22Rv1 (cell line): Measurements from ENCODE around the gene MDH2.
"Not testable (repeated sequence)": the region's sequence is repeated elsewhere in the genome, so short reads cannot be mapped to it uniquely, and the experiment has no call there.

Experiments
- H3K27ac ChIP-seq: fragments of 450-650 bp; 2 replicates; pipeline ENCODE4 v1.5.1; 2017
- ZFX ChIP-seq: fragments of 450-650 bp; IDR thresholded peaks from 2 replicates; pipeline ENCODE4 v1.6.1; 2017; ENCODE audit warnings: antibody characterized with exemption, borderline replicate concordance
- TF ChIP-seq, protein P1 (sequence below): fragments of 450-650 bp; IDR thresholded peaks from 2 replicates; pipeline ENCODE4 v1.5.1; 2017; ENCODE audit warnings: mild to moderate bottlenecking

MDH2 gene

DNA sequence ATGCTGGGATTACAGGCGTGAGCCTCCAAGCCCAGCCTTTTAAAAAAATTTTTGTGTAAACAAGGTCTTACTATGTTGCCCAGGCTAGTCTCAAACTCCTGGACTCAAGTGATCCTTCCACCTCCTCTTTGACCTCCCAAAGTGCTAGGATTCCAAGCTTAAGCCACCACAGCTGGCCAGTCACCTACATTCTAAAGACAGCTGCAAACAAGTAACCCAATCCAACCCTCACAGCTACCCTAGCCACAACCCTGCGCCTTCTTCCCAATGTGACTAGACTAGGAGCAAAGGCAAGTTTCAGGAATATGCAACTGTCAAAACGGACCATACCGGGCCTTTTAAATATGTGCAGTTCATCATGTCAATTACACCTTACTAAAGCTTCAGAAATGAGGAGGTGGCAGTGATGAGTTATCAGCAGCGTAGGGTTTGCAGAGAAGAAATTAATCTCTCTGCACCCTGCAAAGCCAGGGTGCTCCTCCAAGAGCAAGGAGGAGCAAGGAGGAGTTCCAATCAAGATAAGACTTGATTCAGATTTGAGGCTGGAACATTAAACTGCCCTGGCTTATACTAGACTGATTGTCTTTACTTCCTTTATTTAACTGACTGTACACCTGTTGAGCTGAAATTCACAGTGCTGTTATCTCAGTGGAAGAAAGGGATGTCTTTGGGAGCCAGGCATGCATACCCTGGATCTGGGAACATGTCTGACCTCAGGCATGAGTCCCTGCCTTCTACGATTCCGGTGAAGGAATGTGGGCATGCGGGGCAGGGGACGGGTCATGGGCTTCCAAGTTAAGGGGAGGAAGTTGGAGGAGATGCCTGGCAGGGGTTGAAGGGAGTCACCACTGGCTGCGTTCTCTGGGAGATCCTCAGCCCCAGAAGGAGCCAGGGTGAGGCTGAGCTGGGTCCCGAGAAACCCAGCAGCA, 38.0 kb upstream of the MDH2 start:
- TF ChIP-seq, protein P1, sequence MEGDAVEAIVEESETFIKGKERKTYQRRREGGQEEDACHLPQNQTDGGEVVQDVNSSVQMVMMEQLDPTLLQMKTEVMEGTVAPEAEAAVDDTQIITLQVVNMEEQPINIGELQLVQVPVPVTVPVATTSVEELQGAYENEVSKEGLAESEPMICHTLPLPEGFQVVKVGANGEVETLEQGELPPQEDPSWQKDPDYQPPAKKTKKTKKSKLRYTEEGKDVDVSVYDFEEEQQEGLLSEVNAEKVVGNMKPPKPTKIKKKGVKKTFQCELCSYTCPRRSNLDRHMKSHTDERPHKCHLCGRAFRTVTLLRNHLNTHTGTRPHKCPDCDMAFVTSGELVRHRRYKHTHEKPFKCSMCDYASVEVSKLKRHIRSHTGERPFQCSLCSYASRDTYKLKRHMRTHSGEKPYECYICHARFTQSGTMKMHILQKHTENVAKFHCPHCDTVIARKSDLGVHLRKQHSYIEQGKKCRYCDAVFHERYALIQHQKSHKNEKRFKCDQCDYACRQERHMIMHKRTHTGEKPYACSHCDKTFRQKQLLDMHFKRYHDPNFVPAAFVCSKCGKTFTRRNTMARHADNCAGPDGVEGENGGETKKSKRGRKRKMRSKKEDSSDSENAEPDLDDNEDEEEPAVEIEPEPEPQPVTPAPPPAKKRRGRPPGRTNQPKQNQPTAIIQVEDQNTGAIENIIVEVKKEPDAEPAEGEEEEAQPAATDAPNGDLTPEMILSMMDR: no peak
- no peak for TF ChIP-seq ZFX
- no peak overlapping the region for H3K27ac ChIP-seq

DNA sequence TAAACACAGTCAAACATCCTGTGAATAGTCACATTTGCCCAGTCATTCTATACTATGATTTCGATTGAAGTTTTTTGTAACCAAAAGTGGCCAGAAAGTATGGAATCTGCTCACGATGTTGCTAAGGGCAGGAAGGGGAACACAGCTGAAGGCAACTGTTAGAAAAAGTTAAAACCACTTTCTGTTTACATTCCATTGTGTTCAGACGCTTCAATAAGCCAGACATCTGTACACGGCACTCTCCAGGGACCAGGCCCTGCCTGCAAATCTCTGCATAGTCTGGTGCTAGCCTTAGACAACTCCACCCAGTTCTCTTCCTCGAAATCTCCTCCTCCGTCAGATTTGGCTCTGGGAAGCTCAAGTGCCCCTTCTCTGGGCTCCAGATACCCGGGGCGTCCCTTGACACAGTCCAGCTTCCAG, 36.5 kb upstream of the MDH2 start:
- H3K27ac ChIP-seq: no peak overlapping the region
- TF ChIP-seq, protein P1: no peak
- TF ChIP-seq ZFX: no peak

DNA sequence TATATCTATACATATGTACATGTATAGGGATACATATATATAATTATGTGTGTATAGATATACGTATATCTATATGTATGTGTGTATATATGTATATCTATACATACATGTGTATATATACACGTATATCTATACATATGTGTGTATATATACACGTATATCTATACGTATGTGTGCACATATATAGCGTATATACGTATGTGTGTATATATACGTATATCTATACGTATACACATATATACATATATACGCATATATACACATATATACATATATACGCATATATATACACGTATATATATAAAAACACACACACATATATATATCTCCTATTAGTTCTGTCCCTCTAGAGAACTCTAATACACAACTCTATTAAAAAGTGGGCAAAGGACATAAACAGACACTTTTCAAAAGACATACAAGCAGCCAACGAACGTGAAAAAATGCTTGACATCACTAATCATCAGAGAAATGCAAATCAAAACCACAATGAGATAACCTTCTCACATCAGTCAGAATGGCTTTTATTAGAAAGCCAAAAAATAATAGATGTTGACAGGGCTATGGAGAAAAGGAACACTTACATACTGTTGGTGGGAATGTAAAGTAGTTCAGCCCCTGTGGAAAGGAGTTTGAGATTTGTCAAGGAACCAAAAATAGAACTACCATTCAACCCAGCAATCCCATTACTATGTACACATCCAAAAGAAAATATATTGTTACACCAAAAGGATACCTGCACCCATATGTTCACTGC, 31.5 kb upstream of the MDH2 start:
- H3K27ac ChIP-seq: no peak overlapping the region

DNA sequence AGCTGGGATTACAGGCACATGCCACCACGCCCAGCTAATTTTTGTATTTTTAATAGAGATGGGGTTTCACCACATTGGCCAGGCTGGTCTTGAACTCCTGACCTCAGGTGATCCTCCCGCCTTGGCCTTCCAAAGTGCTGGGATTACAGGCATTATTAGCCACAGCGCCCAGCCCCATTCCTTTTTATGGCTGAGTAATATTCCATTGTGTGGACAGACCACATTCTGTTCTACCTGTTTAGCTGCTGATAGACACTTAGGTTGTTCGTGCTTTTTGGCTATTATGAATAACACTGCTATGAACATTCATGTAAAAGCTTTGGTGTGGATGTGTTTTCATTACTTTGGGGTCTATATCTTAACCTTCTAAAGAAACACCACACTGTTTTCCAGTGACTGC, 29.4 kb upstream of the MDH2 start:
- H3K27ac ChIP-seq: not testable (repeated sequence)

More for the DNA sequence above, 31.5 kb upstream of the MDH2 start:
- TF ChIP-seq, protein P1: no peak
- TF ChIP-seq ZFX: no peak

DNA sequence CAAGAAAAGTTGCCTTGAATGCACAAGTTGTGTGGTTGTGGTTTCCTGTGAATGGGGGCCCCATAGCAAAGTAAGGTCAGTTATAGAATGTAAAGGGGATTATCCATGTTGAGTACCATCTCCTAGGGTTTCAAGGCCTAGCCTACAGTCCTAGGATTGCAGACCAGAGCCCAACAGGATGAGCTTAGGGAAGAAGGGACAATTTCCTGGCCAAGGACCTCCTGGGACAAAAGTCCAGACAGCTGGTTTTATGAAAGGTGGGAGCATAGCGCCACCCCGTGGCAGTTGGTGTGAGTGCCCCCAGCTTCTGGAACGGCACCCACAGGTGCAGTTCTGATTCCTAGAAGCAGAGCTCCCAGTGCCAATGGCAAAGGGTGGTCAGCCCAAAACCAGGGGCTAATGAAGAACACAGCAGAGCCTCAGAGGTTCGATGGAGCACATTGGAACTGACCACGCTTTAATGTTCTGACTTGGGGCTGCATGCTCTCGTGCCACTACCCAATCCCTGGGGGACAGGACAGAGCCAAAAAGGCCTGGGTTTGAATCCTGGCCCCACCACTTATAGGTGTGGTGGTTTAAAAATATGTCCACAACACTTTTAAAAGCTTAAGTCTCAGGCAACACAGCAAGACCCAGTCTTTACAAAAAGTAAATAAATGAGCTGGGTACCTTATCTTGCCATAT, 27.7 kb upstream of the MDH2 start:
- TF ChIP-seq, protein P1: peak; percentile 93
- no peak for TF ChIP-seq ZFX
- no peak overlapping the region for H3K27ac ChIP-seq

DNA sequence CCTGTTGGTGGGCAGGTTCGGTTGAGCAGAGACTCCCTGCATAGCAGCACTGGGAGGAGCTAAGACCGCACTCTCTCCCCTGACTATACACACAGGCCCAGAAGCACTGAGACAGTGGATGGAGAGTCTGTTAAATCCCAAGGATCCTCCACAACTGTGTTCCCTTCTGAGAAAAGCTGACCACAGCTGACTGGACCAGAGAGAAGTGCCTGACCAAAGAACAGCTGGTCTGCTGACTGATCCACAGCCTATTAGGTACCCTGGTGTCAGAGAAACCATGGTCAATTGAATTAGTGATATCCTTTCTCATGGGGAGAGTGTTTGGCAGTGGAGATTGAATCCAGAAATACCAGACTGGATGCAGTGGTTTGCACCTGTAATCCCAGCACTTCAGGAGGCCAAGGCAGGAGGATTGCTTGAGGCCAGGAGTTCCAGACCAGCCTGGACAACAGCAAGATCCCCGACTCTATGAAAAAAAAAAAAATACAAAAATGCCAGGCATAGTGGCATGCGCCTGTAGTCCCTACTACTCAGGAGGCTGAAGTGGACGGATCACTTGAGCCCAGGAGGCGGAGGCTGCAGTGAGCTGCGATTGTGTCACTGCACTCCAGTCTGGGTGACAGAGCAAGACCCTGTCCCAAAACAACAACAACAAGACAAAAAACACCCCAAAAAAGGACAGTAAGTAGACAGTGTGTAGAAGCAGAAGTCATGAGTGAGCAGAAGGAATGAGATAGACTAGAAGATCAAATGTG, 25.7 kb upstream of the MDH2 start:
- no peak overlapping the region for H3K27ac ChIP-seq
- TF ChIP-seq, protein P1: no peak
- no peak for TF ChIP-seq ZFX

DNA sequence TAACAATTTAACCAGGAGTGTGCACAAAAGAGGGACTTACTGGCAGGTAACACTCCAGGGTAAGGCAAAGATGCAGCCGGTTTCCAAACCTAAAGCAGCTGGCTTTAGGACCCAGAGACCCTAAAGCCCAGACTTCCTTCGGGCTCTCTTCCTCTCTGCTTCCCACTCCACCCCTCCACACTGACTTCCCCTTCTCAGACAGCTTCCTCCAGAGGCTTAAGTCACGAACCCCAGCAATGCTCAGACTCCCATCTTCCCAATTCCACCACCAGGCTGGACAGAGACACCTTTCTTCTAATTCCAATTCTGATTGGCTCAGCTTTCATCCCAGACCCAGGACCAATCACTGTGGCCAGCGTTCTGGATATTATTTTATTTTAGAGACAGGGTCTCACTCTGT, 24.9 kb upstream of the MDH2 start:
- no peak for TF ChIP-seq ZFX
- TF ChIP-seq, protein P1: no peak
- no peak overlapping the region for H3K27ac ChIP-seq
